T-helper 2 cell treated with Interferon-gamma antibody and Interleukin-4, amounts not matched to agents 5 μg/mL and 100 μg/mL, for 36 hours (primary cell): ENCODE measurements around the gene SYDE1.

ENCODE experiments used
- DNase-seq: peaks from one replicate; pipeline ENCODE4 v3.0.0; 2021; ENCODE audit warnings: low spot score
- H3K27ac Mint-ChIP-seq: one replicate; pipeline ENCODE4 v1.8.0; 2021; ENCODE audit warnings: mild to moderate bottlenecking, mixed read lengths
- H3K27me3 Mint-ChIP-seq: one replicate; pipeline ENCODE4 v1.8.0; 2021; ENCODE audit warnings: low read depth, mixed read lengths
- H3K36me3 Mint-ChIP-seq: one replicate; pipeline ENCODE4 v1.8.0; 2021; ENCODE audit warnings: low read depth, mixed read lengths
- H3K4me1 Mint-ChIP-seq: one replicate; pipeline ENCODE4 v1.8.0; 2021; ENCODE audit warnings: low read depth, mixed read lengths
- H3K4me3 Mint-ChIP-seq: one replicate; pipeline ENCODE4 v1.8.0; 2022; ENCODE audit warnings: mild to moderate bottlenecking, moderate library complexity, mixed read lengths
- H3K9me3 Mint-ChIP-seq: one replicate; pipeline ENCODE4 v1.8.0; 2021; ENCODE audit warnings: mixed read lengths

Gene SYDE1

DNA sequence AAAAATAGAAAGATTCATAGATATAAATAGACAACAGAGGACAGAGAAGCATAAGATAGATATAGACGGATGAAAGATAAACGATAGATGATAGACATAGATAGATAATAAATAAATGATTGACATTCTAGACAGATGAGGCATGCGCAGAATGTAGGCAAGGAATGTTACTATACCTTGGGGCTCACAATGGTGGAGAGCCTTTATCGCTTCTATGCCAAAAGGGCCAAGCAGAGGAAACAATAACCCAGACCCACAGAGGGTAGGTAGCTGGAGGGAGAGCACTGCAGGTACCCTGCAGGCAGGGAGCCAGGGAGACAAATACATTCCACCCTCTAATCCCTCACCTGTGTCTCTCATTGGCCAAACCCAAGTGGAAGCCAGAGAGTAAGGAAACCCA lies 49.2 kb downstream of the SYDE1 start:
- DNase-seq: no peak

GRCh38 chr19:15159251-15159650 lies 52.0 kb downstream of the SYDE1 start:
- no peak for DNase-seq
- no peaks in the 10 kb centered on the region for H3K36me3 Mint-ChIP-seq
- no peak overlapping the region for H3K4me3 Mint-ChIP-seq
- peaks cover 5% of the 10 kb centered on the region for H3K9me3 Mint-ChIP-seq
- H3K27ac Mint-ChIP-seq: no peak overlapping the region
- H3K4me1 Mint-ChIP-seq: no peaks in the 10 kb centered on the region
- peaks cover 3% of the 10 kb centered on the region for H3K27me3 Mint-ChIP-seq

More for the DNA sequence above, 49.2 kb downstream of the SYDE1 start:
- Mint-ChIP-seq H3K36me3 (no peaks in the 10 kb centered on the region), H3K4me1 (no peaks in the 10 kb centered on the region), H3K27ac (no peak overlapping the region), H3K4me3 (no peak overlapping the region), H3K27me3 (peaks cover 5% of the 10 kb centered on the region), H3K9me3 (peaks cover 10% of the 10 kb centered on the region)

DNA sequence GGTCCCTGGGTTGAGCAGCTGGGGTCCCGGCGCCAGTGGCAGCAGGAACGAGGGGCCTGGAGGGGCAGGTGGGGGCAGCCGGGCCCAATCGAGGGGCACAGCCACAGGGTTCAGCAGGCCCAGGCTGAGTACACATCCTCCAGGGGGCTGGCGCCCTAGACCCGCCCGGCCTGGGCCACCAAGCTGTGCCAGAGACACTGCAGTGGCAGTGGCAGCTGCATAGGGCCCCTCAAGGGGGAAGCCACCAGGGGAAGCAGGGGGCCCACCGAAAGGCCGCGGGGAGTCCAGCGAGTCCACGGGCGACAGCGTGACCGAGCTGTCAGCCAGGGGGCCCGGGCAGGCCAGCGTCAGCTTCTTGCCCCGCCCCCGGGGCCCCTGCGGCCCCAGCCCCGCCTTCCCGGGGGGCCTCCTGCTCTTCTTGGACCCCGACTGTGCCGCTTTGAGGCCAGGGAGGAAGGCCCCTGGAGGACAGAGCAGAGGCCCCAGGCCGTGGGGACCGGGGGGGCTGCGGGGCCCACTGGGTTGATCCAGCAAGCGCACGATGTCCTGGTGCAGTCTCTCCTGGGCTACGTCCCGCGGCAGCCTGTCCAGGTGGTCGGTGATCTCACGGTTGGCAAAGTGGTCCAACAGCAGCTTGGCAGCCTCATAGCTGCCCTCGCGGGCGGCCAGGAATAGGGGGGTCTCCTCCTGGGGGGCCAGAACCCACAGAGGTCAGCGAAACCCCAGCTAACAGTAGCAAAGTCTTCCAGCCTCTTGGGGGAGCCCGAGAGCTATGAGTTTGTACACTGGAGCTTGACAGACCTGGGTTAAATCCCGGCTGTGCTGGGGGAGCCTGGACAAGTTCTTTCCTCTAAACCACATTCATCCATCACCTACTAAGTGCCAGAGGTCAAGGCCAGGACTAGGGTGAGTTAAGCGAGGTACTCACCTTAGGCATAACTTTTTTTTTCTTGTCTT lies 54.1 kb downstream of the SYDE1 start:
- no peak for DNase-seq
- no peak overlapping the region for H3K27ac Mint-ChIP-seq
- H3K4me1 Mint-ChIP-seq: no peaks in the 10 kb centered on the region
- H3K36me3 Mint-ChIP-seq: no peaks in the 10 kb centered on the region
- no peak overlapping the region for H3K4me3 Mint-ChIP-seq
- H3K9me3 Mint-ChIP-seq: no peaks in the 10 kb centered on the region
- peaks cover 3% of the 10 kb centered on the region for H3K27me3 Mint-ChIP-seq
